Fibroblast of villous mesenchyme (primary cell): ENCODE data around the gene CNEP1R1. TPM values are rescaled to one million over a fixed set of nuclear protein-coding genes. Genes with fewer than 3 reads are reported as not detected.

Experiments
- DNase-seq: peaks from one replicate; pipeline ENCODE4 v3.0.0-alpha.2; 2010; ENCODE audit warnings: low read depth
- H3K4me3 ChIP-seq: 2 replicates; pipeline ENCODE4 v1.5.1; 2011; ENCODE audit warnings: low read depth, mild to moderate bottlenecking, low read length
- small RNA-seq: library from RNA; depleted of rRNA; stranded (forward); fragments of <200 nt; gene quantifications from one replicate; pipeline ENCODE3, GENCODE V24; 2012
- total RNA-seq: library from RNA; depleted of rRNA; stranded (reverse); fragments of >200 nt; gene quantifications from 2 replicates; pipeline ENCODE4 v1.2.3, GENCODE V29; 2012
- TF ChIP-seq, protein P1 (sequence below): IDR thresholded peaks from 2 replicates; pipeline ENCODE4 v1.5.1; 2012; ENCODE audit warnings: low read depth, mild to moderate bottlenecking, low read length; ENCODE audit not compliant: insufficient read depth

Gene CNEP1R1
- total RNA-seq, 1 donor: 44.5 TPM

GRCh38 chr16:50072730-50073129, 47.7 kb downstream of the CNEP1R1 start:
- TF ChIP-seq, protein P1, sequence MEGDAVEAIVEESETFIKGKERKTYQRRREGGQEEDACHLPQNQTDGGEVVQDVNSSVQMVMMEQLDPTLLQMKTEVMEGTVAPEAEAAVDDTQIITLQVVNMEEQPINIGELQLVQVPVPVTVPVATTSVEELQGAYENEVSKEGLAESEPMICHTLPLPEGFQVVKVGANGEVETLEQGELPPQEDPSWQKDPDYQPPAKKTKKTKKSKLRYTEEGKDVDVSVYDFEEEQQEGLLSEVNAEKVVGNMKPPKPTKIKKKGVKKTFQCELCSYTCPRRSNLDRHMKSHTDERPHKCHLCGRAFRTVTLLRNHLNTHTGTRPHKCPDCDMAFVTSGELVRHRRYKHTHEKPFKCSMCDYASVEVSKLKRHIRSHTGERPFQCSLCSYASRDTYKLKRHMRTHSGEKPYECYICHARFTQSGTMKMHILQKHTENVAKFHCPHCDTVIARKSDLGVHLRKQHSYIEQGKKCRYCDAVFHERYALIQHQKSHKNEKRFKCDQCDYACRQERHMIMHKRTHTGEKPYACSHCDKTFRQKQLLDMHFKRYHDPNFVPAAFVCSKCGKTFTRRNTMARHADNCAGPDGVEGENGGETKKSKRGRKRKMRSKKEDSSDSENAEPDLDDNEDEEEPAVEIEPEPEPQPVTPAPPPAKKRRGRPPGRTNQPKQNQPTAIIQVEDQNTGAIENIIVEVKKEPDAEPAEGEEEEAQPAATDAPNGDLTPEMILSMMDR: no peak
- DNase-seq: no peak
- no peak overlapping the region for H3K4me3 ChIP-seq

DNA sequence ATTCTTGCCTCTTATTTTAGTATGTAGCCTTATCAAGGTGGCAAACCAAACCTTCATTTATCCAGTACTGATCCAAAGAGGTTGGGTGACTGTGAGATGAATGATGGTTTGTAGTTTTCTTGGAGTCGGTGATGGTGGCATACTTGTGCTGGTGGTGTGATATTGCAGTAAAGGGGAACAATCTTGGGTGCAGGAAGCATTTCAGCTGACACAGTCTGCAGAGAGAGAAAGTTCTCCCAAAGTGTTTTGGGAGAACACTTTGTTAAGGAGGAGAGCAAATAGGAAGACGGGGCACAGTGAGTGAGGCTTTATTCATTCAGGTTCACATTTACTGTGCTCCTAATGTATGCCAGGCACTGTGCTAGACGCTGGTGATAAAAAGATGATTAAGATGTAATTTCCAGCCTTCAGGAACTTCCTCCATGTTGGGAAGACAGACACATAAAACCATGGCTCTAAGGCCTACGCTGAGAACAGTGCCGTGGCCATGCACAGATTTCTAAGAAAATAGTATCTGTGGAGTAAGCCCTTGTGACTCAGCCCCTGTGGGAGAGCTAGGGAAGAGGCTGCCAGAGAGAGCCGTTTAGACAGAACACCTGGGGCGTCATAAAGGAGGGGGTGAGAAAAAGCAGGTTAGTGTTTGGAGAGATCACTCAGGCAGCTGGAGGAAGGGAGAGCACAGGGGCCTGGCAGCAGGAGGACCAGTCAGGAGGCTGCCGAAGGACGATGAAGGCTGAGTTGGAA, 54.5 kb downstream of the CNEP1R1 start:
- no peak for DNase-seq
- H3K4me3 ChIP-seq: no peak overlapping the region
- TF ChIP-seq, protein P1: no peak

GRCh38 chr16:50081428-50082018, 56.5 kb downstream of the CNEP1R1 start:
- DNase-seq: no peak
- TF ChIP-seq, protein P1: no peak

DNA sequence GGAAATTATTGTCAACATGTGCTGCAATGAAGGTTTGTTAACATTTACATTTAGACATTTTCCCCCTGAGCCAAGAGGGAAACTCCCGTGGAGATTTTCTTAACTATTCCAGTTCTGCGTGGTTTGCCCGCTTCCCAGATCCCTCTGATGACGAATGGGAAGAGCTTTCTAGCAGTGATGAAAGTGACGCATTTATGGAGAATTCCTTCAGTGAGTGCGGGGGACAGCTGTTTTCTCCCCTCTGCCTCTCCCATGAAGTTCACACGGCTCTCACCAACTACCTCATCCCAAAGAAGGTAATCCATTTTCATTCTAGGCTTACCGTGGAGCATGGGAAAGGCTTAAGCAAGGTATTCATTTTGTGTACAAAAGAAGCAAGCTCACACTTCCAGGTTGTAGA, 59.0 kb downstream of the CNEP1R1 start:
- DNase-seq: no peak
- TF ChIP-seq, protein P1: no peak
- H3K4me3 ChIP-seq: no peak overlapping the region

More at GRCh38 chr16:50081428-50082018, 56.5 kb downstream of the CNEP1R1 start:
- H3K4me3 ChIP-seq: no peak overlapping the region

DNA sequence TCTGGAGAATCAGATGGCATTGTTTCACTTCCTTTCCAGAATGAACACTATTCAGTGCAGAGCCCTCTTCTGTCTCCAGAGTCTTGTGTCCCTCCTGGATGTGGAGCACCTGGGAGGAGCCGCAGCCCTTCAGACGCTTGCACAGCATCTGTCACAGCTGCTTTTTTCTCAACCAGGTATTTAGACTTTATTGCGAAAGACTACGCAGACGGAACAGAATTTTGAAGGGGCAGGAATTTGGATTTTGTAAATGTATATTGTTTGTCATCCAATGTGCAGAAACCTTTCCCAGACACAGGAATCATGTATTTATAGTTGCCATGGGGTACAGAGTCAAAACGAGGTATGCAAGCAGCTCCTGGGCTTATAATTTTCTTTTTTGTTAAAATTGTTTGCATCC, 61.2 kb downstream of the CNEP1R1 start:
- TF ChIP-seq, protein P1: no peak
- H3K4me3 ChIP-seq: no peak overlapping the region
- no peak for DNase-seq

Small RNA genes lying within 50 kb of the gene (small RNA-seq; reads per million reads assigned to genes)
- not detected for gene RF00017

Other genes with a start within 250 kb of the CNEP1R1 start
- gene ZNF423, start 169.1 kb upstream of the CNEP1R1 start, total RNA-seq: 0.32 and 0.43 TPM in 2 replicates
- 31.2 and 34.5 TPM in 2 replicates for gene HEATR3, start 40.7 kb downstream of the CNEP1R1 start, total RNA-seq
- 7.1 and 12.5 TPM in 2 replicates for gene TENT4B, start 128.1 kb downstream of the CNEP1R1 start, total RNA-seq
- gene ADCY7, start 241.3 kb downstream of the CNEP1R1 start, total RNA-seq: 39.9 and 44.9 TPM in 2 replicates